H9 (cell line): ENCODE measurements around the gene LAYN. TPM values are rescaled to one million over a fixed set of nuclear protein-coding genes. Genes with fewer than 3 reads are reported as not detected.

Source experiments
- DNase-seq: peaks from one replicate; pipeline ENCODE4 v3.0.0-alpha.2; 2017
- H2AFZ ChIP-seq: one replicate; pipeline ENCODE4 v1.6.1; 2013; ENCODE audit warnings: mild to moderate bottlenecking, low read length, control low read depth, moderate library complexity
- H2AK5ac ChIP-seq: 2 replicates; pipeline ENCODE4 v1.6.1; 2013; ENCODE audit warnings: low read length, control low read depth, mixed read lengths; ENCODE audit not compliant: insufficient read length
- H2BK120ac ChIP-seq: one replicate; pipeline ENCODE4 v1.6.1; 2013; ENCODE audit warnings: low read depth, mild to moderate bottlenecking, low read length, control low read depth, inconsistent platforms; ENCODE audit not compliant: poor library complexity, severe bottlenecking
- H2BK12ac ChIP-seq: 2 replicates; pipeline ENCODE4 v1.6.1; 2013; ENCODE audit warnings: low read length, control low read depth, mixed read lengths, low read depth; ENCODE audit not compliant: insufficient read length
- H2BK15ac ChIP-seq: 2 replicates; pipeline ENCODE4 v1.6.1; 2013; ENCODE audit warnings: low read depth, low read length, control low read depth
- H2BK20ac ChIP-seq: one replicate; pipeline ENCODE4 v1.6.1; 2013; ENCODE audit warnings: low read depth, mild to moderate bottlenecking, low read length, control low read depth, inconsistent platforms; ENCODE audit not compliant: poor library complexity, severe bottlenecking
- H2BK5ac ChIP-seq: 2 replicates; pipeline ENCODE4 v1.6.1; 2013; ENCODE audit warnings: low read length, control low read depth, mixed read lengths; ENCODE audit not compliant: insufficient read length
- H3K14ac ChIP-seq: 2 replicates; pipeline ENCODE4 v1.6.1; 2013; ENCODE audit warnings: low read length, control low read depth; ENCODE audit not compliant: insufficient read depth
- H3K18ac ChIP-seq: 2 replicates; pipeline ENCODE4 v1.6.1; 2013; ENCODE audit warnings: low read depth, mild to moderate bottlenecking, mixed read lengths, low read length, control low read depth; ENCODE audit not compliant: insufficient read length
- H3K23ac ChIP-seq: 2 replicates; pipeline ENCODE4 v1.6.1; 2013; ENCODE audit warnings: low read length, control low read depth, mixed read lengths, low read depth; ENCODE audit not compliant: insufficient read length
- H3K23me2 ChIP-seq: 2 replicates; pipeline ENCODE4 v1.6.1; 2013; ENCODE audit warnings: low read depth, mild to moderate bottlenecking, mixed read lengths, low read length, control low read depth; ENCODE audit not compliant: insufficient read length, poor library complexity, severe bottlenecking
- H3K27ac ChIP-seq: 2 replicates; pipeline ENCODE4 v1.5.1; 2013; ENCODE audit warnings: low read length, control low read depth, mixed read lengths, low read depth; ENCODE audit not compliant: insufficient read length
- H3K27me3 ChIP-seq: 2 replicates; pipeline ENCODE4 v1.6.1; 2013; ENCODE audit warnings: low read length, control low read depth, inconsistent platforms; ENCODE audit not compliant: insufficient read depth
- H3K4ac ChIP-seq: 2 replicates; pipeline ENCODE4 v1.6.1; 2013; ENCODE audit warnings: low read depth, mild to moderate bottlenecking, control low read depth, inconsistent platforms, low read length, moderate library complexity
- H3K4me1 ChIP-seq: 2 replicates; pipeline ENCODE4 v1.6.1; 2013; ENCODE audit warnings: low read length, control low read depth, inconsistent platforms; ENCODE audit not compliant: insufficient read depth
- H3K4me2 ChIP-seq: 2 replicates; pipeline ENCODE4 v1.6.1; 2013; ENCODE audit warnings: low read length, control low read depth, mixed read lengths; ENCODE audit not compliant: insufficient read length, insufficient read depth
- H3K56ac ChIP-seq: 2 replicates; pipeline ENCODE4 v1.6.1; 2013; ENCODE audit warnings: low read depth, mild to moderate bottlenecking, mixed read lengths, low read length, control low read depth; ENCODE audit not compliant: insufficient read length
- H3K79me1 ChIP-seq: 2 replicates; pipeline ENCODE4 v1.6.1; 2013; ENCODE audit warnings: low read depth, mild to moderate bottlenecking, moderate library complexity, low read length, control low read depth, inconsistent platforms; ENCODE audit not compliant: insufficient read depth, poor library complexity, severe bottlenecking
- H3K79me2 ChIP-seq: 2 replicates; pipeline ENCODE4 v1.6.1; 2013; ENCODE audit warnings: low read length, control low read depth, inconsistent platforms; ENCODE audit not compliant: insufficient read depth
- H3K9ac ChIP-seq: 2 replicates; pipeline ENCODE4 v1.6.1; 2013; ENCODE audit warnings: low read length, control low read depth, mixed read lengths; ENCODE audit not compliant: insufficient read length; ENCODE audit errors: extremely low read depth
- H3K9me3 ChIP-seq: one replicate; pipeline ENCODE4 v1.6.1; 2013; ENCODE audit warnings: low read depth, low read length, inconsistent platforms; ENCODE audit not compliant: control insufficient read depth
- H3T11ph ChIP-seq: one replicate; pipeline ENCODE4 v1.6.1; 2013; ENCODE audit warnings: mild to moderate bottlenecking, low read length, control low read depth, inconsistent platforms
- H4K20me1 ChIP-seq: one replicate; pipeline ENCODE4 v1.6.1; 2013; ENCODE audit not compliant: control insufficient read depth, insufficient read length, insufficient read depth
- H4K5ac ChIP-seq: 2 replicates; pipeline ENCODE4 v1.6.1; 2013; ENCODE audit warnings: low read depth, mild to moderate bottlenecking, mixed read lengths, low read length, control low read depth; ENCODE audit not compliant: insufficient read length
- H4K8ac ChIP-seq: replicated peaks from 2 replicates; pipeline ENCODE4 v1.6.1; 2013; ENCODE audit warnings: low read length, control low read depth, mixed read lengths, low read depth; ENCODE audit not compliant: insufficient read length
- H4K91ac ChIP-seq: 2 replicates; pipeline ENCODE4 v1.6.1; 2013; ENCODE audit warnings: low read depth, mild to moderate bottlenecking, moderate library complexity, mixed read lengths, low read length, control low read depth; ENCODE audit not compliant: insufficient read length
- H3K27ac Mint-ChIP-seq, 3 experiments: 2 replicates in 2 of 3; 3 replicates in 1 of 3; pipeline ENCODE4 v1.8.0; 2020 to 2021; ENCODE audit warnings: mixed read lengths in 3 of 3, mild to moderate bottlenecking in 1 of 3, moderate library complexity in 1 of 3
- H3K27me3 Mint-ChIP-seq: 2 replicates; pipeline ENCODE4 v1.8.0; 2021; ENCODE audit warnings: low read depth, mild to moderate bottlenecking, moderate library complexity, mixed read lengths
- H3K36me3 Mint-ChIP-seq, 3 experiments: 2 replicates in 2 of 3; 3 replicates in 1 of 3; pipeline ENCODE4 v1.8.0; 2020 to 2021; ENCODE audit warnings: low read depth in 3 of 3, mixed read lengths in 3 of 3; ENCODE audit not compliant: insufficient read depth in 1 of 3
- H3K4me1 Mint-ChIP-seq, 2 experiments: 2 replicates each; pipeline ENCODE4 v1.8.0; 2020; ENCODE audit warnings: mixed read lengths in 2 of 2
- H3K4me3 Mint-ChIP-seq, 2 experiments: 2 replicates in 1 of 2; 3 replicates in 1 of 2; pipeline ENCODE4 v1.8.0; 2020 to 2021; ENCODE audit warnings: mild to moderate bottlenecking in 2 of 2, mixed read lengths in 2 of 2, moderate library complexity in 1 of 2
- H3K9me3 Mint-ChIP-seq, 2 experiments: 2 replicates in 1 of 2; 3 replicates in 1 of 2; pipeline ENCODE4 v1.8.0; 2020; ENCODE audit warnings: mild to moderate bottlenecking in 2 of 2, mixed read lengths in 2 of 2, moderate library complexity in 1 of 2
- total RNA-seq: library from RNA; stranded (reverse); gene quantifications from 2 replicates; pipeline ENCODE4 v1.2.1, GENCODE V29; 2021
- TF ChIP-seq, protein P1 (sequence below): fragments of 200-600 bp; sonication (generic); conservative IDR thresholded peaks from 3 replicates; pipeline ENCODE4 v1.8.0; 2021; ENCODE audit warnings: antibody characterized with exemption, mild to moderate bottlenecking

Gene LAYN
- total RNA-seq, 1 experiment from 2014 or later: 3.1 TPM

DNA sequence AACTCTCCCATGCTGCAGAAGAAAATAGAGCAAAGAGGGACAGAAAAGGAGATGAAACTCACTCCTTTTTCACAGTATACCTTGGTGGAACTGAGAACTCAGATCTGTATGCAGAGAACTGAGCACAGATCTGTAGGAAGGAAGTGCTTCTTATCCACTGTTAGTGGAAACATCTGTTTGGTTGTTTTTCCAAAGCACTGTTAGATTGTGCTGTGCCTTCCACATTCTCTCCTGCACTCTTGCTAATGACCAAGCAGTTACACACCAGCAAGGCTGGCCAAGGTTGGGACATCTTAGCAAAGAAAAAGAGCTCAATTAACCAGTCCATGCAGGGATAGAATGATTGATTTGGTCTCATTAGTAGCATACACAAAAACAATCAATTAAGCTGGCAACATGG, 41.6 kb downstream of the LAYN start:
- Histone ChIP-seq H2AK5ac (no peak overlapping the region), H3K9ac (no peak overlapping the region), H4K20me1 (no peaks in the 10 kb centered on the region), H3K56ac (no peak overlapping the region), H2BK20ac (no peak overlapping the region), H3K9me3 (no peaks in the 10 kb centered on the region), H3K79me2 (no peaks in the 10 kb centered on the region), H2BK15ac (no peak overlapping the region), H4K8ac (no peak overlapping the region), H3K27me3 (no peaks in the 10 kb centered on the region), H2AFZ (no peak overlapping the region), H3K4me1 (peaks cover 3% of the 10 kb centered on the region; the same call in 1 of the 2 replicates), H3K4ac (no peak overlapping the region), H2BK120ac (no peak overlapping the region), H3K4me2 (no peak overlapping the region), H3K79me1 (no peaks in the 10 kb centered on the region), H2BK12ac (no peak overlapping the region), H4K91ac (no peak overlapping the region), H4K5ac (no peak overlapping the region), H3K23ac (no peak overlapping the region), H3K14ac (no peak overlapping the region), H2BK5ac (no peak overlapping the region), H3K18ac (no peak overlapping the region), H3T11ph (no peak overlapping the region), H3K23me2 (no peaks in the 10 kb centered on the region), H3K27ac (no peak overlapping the region)
- Mint-ChIP-seq H3K9me3 (no peaks in the 10 kb centered on the region; a peak in 1 of 5 replicates), H3K27ac (no peak overlapping the region), H3K27me3 (peaks cover 1% of the 10 kb centered on the region; the same call in 1 of the 2 replicates), H3K36me3 (no peaks in the 10 kb centered on the region), H3K4me3 (no peak overlapping the region), H3K4me1 (peaks cover 9 to 15% of the 10 kb centered on the region in 2 experiments)
- no peak for DNase-seq
- TF ChIP-seq, protein P1, sequence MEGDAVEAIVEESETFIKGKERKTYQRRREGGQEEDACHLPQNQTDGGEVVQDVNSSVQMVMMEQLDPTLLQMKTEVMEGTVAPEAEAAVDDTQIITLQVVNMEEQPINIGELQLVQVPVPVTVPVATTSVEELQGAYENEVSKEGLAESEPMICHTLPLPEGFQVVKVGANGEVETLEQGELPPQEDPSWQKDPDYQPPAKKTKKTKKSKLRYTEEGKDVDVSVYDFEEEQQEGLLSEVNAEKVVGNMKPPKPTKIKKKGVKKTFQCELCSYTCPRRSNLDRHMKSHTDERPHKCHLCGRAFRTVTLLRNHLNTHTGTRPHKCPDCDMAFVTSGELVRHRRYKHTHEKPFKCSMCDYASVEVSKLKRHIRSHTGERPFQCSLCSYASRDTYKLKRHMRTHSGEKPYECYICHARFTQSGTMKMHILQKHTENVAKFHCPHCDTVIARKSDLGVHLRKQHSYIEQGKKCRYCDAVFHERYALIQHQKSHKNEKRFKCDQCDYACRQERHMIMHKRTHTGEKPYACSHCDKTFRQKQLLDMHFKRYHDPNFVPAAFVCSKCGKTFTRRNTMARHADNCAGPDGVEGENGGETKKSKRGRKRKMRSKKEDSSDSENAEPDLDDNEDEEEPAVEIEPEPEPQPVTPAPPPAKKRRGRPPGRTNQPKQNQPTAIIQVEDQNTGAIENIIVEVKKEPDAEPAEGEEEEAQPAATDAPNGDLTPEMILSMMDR: no peak
